ENCODE measurements around the gene PPDPF. TPM values are rescaled to one million over a fixed set of nuclear protein-coding genes. Genes with fewer than 3 reads are reported as not detected.
A peak's percentile ranks its signal among the peaks of the same experiment; 100 is the strongest.

The PPDPF gene
- total RNA-seq, 1 donor from 2014 or later = 251 TPM

DNA sequence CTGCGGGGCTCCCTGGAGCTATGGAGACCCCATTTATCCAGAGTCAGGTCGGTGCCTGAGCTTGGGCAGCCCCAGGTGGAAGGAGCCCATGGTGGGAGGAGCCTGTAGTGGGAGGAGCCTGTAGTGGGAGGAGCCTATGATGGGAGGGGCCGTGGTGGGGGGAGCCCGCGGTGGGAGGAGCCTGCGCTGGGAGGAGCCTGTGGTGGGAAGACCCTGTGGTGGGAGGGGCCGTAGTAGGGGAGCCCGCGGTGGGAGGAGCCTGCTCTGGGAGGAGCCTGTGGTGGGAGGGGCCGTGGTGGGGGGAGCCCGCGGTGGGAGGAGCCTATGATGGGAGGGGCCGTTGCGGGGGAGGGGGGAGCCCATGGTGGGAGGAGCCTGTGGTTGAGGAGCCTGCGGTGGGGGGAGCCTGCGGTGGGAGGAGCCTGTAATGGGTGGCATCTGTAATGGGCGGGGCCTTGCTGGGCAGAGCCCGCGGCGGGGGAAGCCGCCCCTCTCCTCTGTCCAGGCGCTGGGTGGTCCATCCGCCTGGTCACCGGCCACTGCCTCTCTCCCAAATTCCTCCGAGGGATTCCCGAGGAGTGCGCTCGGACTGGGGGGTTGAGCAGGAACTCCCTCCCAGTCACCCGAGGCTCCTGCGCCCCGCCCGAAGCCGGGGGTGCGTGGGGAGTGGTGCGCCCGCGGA is 32.8 kb downstream of the PPDPF start:
- H3K27ac ChIP-seq (ENCODE audit: low read depth, low read length) = no peak overlapping the region
- H3K4me3 Mint-ChIP-seq (ENCODE audit: unreplicated experiment) = no peak overlapping the region
- H2AFZ ChIP-seq (ENCODE audit: low read depth, low read length) = peak overlapping the region; percentile 71
- no peaks in the 10 kb centered on the region for H3K27me3 Mint-ChIP-seq (ENCODE audit: low read depth, unreplicated experiment)
- no peaks in the 10 kb centered on the region for H3K9me3 Mint-ChIP-seq (ENCODE audit: unreplicated experiment)
- H3K4me1 Mint-ChIP-seq (ENCODE audit: low read depth, unreplicated experiment) = no peaks in the 10 kb centered on the region
- peak; percentile 34 for DNase-seq (ENCODE audit: low read depth)
- H3K9ac ChIP-seq (ENCODE audit: low read length) = peak overlapping the region; percentile 52
- H3K36me3 ChIP-seq (ENCODE audit: insufficient read depth, low read length) = no peaks in the 10 kb centered on the region
- no peaks in the 10 kb centered on the region for H3K36me3 Mint-ChIP-seq (ENCODE audit: low read depth, unreplicated experiment)
- no peaks in the 10 kb centered on the region for H3K79me2 ChIP-seq (ENCODE audit: insufficient read depth, low read length)
- peak overlapping the region; percentile 87 for H3K4me2 ChIP-seq (ENCODE audit: low read length)
- H3K27me3 ChIP-seq (ENCODE audit: insufficient read depth, low read length) = no peaks in the 10 kb centered on the region
- no peaks in the 10 kb centered on the region for H3K9me3 ChIP-seq (ENCODE audit: insufficient read depth, low read depth, low read length)
- peak overlapping the region; percentile 56 for H3K4me3 ChIP-seq (ENCODE audit: insufficient read depth, low read depth, low read length)
- peak overlapping the region; percentile 41 for H3K27ac Mint-ChIP-seq (ENCODE audit: unreplicated experiment)
- no peak for FAIRE-seq
- H4K20me1 ChIP-seq (ENCODE audit: insufficient read depth, low read length) = no peaks in the 10 kb centered on the region
- no peak for TF ChIP-seq EZH2 (IDR thresholded peaks at IDR 0.05; ENCODE audit: insufficient read depth, low read length)
- TF ChIP-seq, protein P1, sequence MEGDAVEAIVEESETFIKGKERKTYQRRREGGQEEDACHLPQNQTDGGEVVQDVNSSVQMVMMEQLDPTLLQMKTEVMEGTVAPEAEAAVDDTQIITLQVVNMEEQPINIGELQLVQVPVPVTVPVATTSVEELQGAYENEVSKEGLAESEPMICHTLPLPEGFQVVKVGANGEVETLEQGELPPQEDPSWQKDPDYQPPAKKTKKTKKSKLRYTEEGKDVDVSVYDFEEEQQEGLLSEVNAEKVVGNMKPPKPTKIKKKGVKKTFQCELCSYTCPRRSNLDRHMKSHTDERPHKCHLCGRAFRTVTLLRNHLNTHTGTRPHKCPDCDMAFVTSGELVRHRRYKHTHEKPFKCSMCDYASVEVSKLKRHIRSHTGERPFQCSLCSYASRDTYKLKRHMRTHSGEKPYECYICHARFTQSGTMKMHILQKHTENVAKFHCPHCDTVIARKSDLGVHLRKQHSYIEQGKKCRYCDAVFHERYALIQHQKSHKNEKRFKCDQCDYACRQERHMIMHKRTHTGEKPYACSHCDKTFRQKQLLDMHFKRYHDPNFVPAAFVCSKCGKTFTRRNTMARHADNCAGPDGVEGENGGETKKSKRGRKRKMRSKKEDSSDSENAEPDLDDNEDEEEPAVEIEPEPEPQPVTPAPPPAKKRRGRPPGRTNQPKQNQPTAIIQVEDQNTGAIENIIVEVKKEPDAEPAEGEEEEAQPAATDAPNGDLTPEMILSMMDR (IDR thresholded peaks at IDR 0.05; ENCODE audit: insufficient read depth, low read depth, low read length) = no peak
- no peaks in the 10 kb centered on the region for H3K4me1 ChIP-seq (ENCODE audit: insufficient read depth, low read length)

DNA sequence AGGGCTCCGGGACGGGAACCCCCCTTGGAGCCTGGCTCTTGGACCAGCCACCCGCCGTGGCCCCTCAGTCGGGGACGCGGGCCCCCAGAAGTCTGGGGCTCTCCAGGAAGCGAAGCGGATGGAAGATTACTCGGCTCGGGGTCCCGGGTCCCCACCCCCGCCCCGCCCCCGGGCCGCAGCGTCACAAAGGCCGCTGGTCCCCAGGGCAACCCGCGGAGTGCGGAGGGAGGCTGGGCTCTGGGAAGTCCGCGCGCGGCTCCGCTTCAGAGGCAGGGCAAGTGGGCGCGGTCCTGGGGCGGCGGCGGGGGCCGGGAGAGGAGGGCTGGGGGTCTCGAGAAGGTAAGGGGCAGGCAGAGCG is 33.3 kb downstream of the PPDPF start, which contains the start of gene FNDC11:
FNDC11 (plus strand) TSS at position 227 of the 358 bp plus-strand sequence. CDS start 1,505 bp downstream, outside the sequence.
- FAIRE-seq (no peak), DNase-seq (ENCODE audit: low read depth) (no peak)
- peak within 1 kb of the TSS; percentile 41 for H3K27ac Mint-ChIP-seq (ENCODE audit: unreplicated experiment)
- Histone ChIP-seq H3K4me2 (ENCODE audit: low read length) (peak within 1 kb of the TSS; percentile 87), H3K27me3 (ENCODE audit: insufficient read depth, low read length) (no peaks in the 10 kb centered on the region), H3K4me3 (ENCODE audit: insufficient read depth, low read depth, low read length) (peak within 1 kb of the TSS; percentile 56), H3K4me1 (ENCODE audit: insufficient read depth, low read length) (no peaks in the 10 kb centered on the region), H3K79me2 (ENCODE audit: insufficient read depth, low read length) (no peaks in the 10 kb centered on the region), H4K20me1 (ENCODE audit: insufficient read depth, low read length) (no peaks in the 10 kb centered on the region), H3K9ac (ENCODE audit: low read length) (peak within 1 kb of the TSS; percentile 52), H3K27ac (ENCODE audit: low read depth, low read length) (no peak within 1 kb of the TSS), H3K9me3 (ENCODE audit: insufficient read depth, low read depth, low read length) (no peaks in the 10 kb centered on the region), H3K36me3 (ENCODE audit: insufficient read depth, low read length) (no peaks in the 10 kb centered on the region), H2AFZ (ENCODE audit: low read depth, low read length) (peak within 1 kb of the TSS; percentile 71)
- H3K4me3 Mint-ChIP-seq (ENCODE audit: unreplicated experiment) = peak within 1 kb of the TSS; percentile 57
- H3K27me3 Mint-ChIP-seq (ENCODE audit: low read depth, unreplicated experiment) = no peaks in the 10 kb centered on the region
- H3K9me3 Mint-ChIP-seq (ENCODE audit: unreplicated experiment) = no peaks in the 10 kb centered on the region
- no peaks in the 10 kb centered on the region for H3K4me1 Mint-ChIP-seq (ENCODE audit: low read depth, unreplicated experiment)
- TF ChIP-seq, protein P1 (IDR thresholded peaks at IDR 0.05; ENCODE audit: insufficient read depth, low read depth, low read length) = no peak
- TF ChIP-seq EZH2 (IDR thresholded peaks at IDR 0.05; ENCODE audit: insufficient read depth, low read length) = peak; percentile 0
- no peaks in the 10 kb centered on the region for H3K36me3 Mint-ChIP-seq (ENCODE audit: low read depth, unreplicated experiment)

All from astrocyte (in vitro differentiated cells and primary cell).